ENCODE measurements around the gene CGNL1.

CGNL1 gene

DNA sequence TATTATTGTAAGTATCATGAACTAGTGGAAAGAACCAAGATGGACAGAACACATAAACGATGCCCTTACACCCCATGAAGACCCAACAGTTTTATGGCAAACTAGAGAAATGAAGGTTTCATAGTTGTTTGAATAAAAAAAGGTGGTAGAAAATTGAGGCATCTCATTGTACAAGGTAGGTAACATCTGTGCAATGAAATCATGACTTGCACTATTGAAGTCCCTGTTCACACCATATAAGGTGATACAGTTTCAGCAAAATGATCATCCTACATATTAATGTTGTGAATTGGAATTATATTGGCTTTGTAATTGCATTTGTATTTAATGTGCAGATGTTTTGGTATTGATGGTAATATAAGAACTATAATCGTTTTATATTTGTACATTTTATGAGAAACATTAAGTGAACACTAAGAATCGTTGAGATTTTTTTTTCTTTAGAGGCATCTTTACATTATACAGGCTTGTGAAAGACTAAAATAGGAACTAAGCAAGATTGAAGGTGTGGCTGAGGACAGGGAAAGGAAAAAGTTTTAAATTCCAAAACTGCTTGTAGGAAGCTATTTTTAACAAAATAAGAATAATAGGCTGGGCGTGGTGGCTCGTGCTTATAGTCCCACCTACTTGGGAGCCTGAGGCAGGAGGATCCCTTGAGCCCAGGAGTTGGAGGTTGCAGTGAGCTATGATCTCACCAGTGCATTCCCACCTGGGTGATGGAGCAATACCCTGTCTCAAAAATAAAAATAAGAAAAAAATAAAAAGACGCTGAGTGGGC, 48.5 kb downstream of the CGNL1 start:
- no peak for DNase-seq

DNA sequence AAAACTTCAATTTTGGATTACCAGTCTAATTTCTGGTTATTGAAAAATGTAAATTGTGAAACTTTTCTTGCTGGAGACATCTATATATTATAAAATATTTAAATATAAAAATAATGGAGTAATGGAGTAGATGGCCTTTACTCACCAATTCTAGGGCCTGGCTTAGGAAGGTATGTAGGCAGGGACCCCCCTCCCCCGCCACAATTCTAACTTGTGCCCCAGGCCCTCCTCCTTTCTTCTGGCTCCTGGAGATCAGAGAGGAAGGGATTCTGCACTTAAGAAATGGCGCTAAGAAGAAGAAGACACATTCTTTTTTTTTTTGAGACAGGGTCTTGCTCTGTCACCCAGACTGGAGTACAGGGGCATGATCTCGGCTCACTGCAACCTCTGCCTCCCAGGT, 49.5 kb downstream of the CGNL1 start:
- no peak for DNase-seq

DNA sequence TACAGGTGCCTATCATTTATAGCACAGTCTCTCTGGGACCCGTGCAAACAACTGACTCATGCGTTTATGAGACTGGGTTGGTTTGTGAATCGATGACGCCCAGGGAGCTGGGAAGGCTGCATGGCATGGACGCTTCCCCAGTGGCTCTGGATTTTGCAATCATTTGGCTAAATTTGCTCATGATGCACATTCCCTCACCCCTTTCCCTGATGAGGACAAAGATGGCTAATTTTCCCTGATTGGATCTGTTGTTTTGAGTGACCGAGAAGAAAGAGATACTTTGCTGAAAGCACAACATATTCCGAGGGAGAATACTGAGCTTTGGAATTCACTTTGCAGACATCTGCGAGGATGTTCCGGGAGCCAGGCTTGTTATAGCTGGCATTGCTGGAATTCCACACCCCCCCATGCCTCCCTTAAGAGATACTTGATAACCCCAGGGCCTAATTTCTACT, 51.1 kb downstream of the CGNL1 start:
- no peak for DNase-seq

DNA sequence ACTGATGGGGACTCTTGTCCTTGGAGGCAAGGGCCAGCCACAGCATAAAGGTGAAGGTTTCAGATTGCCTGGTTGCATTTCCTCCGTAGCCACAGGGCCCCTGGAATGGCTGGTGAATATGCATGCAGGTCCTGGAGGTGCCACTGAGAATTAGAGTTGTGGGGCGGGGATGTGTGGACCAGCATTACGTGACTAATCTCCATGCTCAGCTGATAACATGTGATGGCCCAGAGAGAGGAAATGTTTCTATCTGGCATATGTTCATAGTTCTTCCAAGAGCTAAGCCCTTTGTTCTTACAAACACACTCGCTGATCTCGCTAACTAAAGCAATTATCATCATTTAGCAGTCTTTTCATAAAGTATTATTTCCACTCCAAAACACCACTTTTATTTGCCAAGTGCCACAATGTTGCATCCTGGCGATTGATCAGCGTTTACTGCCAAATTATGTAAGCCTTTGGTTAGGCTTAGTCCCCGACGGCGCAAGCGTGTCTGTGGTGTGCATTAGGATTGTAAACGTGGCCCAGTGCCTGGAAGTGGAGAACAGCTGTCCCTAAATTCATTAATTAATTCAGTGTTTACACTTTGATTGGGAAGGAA, 55.9 kb downstream of the CGNL1 start:
- no peak for DNase-seq

DNA sequence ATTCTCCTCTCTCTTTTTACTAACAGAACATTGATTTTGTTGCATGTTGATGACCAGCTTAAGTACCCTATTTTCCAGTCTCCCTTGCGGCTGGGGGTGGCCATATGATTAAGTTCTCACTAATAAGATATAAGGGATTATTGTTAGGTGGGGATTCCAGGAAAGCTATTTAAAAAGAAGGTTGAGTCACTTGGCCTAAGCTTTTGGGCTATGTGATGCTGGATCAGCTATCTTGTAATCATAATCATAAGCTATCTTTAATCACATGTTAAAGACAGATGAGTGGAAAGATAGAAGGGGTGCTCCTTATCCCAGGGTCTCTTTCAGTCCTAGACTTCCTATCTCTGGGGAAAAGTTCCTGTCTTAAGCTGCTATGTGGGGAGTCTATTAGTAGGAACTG, 59.9 kb downstream of the CGNL1 start:
- DNase-seq = no peak

DNA sequence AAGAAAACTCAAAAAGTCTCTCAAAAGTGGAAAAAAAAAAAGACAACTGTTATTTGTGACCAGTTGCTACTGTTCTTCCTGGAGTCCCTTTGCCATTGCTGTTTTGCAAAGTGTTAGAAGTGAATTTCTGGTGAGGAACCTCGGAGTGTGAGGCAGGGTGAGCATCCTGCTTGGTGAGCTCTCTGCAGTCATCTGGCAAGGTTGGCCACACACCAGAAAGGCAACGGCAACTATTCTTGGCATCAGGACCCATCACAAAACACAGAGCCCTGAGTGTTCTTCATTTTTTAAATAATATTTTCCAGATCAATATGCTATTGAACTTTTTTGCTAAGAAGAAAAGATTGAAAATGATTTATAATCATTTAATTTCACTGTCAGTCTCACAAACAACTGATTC, 60.7 kb downstream of the CGNL1 start:
- DNase-seq = no peak

DNA sequence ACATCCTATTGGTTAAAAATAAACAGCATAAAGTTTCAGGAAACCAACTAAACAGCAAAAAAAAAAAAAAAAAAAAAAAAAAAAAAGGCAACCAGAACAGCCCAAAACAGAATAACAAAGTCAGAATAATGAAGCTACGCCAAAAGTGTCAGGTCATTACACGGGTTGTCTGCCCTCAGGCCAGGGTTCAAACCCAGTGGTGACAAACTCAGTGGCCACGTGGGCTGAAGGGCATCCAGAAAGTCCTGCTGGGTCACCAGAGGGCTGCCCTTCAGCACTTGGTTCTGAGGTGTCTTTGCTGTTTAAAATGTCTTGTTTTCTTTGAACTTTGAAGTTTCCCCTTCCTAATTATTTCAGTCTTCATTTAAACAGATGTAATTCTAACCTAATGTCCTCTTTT, 61.3 kb downstream of the CGNL1 start:
- DNase-seq = no peak

DNA sequence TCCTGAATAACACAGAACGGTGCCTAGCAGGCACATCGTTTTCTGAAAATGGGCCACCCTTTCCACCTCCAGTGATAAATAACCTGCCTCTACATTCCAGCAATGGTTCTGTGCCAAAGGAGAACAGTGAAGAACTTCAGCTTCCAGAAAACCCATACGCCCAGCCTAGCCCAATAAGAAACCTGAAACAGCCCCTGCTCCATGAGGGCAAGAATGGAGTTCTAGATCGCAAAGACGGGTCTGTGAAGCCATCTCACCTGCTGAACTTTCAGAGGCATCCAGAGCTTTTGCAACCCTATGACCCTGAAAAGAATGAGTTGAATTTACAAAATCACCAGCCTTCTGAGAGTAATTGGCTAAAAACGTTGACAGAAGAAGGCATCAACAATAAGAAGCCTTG, 61.9 kb downstream of the CGNL1 start:
- DNase-seq = no peak

DNA sequence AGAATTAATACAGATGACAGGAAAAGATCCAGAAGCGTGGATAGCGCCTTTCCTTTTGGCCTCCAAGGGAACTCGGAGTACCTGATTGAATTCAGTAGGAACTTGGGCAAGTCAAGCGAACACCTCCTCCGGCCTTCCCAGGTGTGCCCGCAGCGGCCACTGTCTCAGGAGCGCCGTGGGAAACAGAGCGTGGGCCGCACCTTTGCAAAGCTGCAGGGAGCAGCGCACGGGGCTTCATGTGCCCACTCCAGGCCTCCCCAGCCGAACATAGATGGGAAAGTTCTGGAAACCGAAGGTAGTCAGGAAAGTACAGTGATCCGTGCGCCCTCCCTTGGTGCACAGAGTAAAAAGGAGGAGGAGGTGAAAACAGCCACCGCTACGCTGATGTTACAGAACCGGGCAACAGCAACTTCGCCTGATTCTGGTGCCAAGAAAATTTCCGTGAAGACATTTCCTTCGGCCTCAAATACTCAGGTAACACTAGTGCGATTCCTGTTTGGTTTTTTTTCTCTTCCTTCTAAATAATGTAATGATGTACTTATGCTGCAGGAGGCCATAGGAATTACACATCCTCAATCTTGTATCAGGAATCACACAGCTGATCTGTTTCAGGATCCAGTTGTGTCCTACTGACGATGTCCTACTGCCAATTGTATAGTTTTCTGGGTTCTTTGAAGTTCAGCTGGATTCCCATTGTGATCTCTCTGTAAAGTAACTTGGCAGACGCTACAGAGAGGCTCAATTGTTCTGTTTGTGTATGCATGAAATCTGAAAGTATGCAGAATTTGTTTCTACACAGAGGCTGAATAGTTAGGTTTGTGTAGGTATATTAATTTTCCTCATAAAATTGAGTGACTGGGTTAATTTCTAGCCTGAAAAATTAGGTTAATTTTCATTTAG, 63.1 kb downstream of the CGNL1 start:
- DNase-seq = no peak

DNA sequence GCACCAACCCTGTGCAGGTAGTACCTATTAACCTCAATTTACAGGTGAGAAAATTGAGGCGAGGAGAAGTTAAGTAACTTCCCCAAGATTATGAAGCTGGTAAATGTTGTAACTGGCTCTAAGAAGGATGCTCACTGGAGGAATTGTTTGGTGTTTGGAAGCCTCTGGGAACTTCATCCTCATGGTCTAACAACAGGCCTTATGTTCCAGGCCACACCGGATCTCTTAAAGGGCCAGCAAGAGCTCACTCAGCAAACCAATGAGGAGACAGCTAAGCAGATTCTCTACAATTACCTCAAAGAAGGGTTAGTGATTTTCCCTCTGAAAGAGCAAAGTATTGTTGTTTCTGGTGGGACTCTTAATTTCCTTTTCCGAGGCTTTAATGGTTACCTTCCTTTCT, 63.9 kb downstream of the CGNL1 start:
- no peak for DNase-seq

DNA sequence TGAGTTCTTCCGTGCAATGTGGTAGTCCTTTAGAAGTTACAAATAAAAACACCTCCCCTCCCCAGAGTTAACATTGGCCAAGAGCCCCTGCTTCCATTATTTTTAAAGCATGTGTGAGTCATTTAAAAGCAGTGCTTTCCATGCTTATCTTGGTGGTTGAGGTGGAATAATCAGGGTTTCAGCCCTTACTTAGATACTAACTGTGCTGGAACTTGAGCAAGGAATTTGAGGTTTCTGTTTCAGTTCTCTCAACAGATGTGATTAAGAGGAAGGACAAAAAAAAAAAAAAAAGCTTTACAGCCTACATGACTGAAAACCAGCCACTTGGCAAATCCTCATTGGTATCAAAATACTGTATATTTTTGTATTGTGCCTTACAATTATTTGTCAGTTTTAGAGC, 64.5 kb downstream of the CGNL1 start:
- no peak for DNase-seq

DNA sequence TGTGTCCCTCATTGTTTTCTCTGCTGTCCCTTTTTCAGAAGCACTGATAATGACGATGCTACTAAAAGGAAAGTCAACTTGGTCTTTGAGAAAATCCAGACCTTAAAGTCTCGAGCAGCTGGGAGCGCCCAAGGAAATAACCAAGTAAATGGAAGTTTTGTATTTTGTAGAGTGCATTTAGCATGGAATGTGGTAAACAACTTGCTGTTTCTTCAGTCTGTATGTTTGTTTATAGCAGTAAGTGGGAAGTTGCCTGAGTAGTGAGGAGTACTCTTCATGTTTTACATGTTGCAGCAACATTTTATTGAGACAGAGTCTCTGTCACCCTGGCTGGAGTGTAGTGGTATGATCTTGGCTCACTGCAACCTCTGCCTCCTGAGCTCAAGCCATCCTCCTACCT, 66.0 kb downstream of the CGNL1 start:
- DNase-seq = no peak

DNA sequence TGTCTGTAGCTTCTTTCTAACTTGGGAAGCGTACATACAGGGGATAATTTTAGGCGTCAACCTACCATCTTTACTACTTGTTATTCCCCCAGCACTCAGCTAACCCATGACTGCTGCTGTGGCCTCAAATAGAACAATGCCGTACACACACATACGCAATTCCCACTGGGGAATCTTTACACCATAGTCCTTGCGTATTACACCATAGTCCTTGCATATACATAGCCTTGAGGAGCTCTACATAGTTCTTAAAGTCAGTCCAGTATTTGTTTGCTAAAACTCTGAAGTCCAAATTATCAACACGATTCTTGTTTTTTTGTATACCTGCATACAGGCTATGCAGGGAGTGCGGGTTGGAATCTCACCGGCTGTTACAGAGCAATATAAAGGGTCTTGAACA, 67.2 kb downstream of the CGNL1 start:
- no peak for DNase-seq

DNA sequence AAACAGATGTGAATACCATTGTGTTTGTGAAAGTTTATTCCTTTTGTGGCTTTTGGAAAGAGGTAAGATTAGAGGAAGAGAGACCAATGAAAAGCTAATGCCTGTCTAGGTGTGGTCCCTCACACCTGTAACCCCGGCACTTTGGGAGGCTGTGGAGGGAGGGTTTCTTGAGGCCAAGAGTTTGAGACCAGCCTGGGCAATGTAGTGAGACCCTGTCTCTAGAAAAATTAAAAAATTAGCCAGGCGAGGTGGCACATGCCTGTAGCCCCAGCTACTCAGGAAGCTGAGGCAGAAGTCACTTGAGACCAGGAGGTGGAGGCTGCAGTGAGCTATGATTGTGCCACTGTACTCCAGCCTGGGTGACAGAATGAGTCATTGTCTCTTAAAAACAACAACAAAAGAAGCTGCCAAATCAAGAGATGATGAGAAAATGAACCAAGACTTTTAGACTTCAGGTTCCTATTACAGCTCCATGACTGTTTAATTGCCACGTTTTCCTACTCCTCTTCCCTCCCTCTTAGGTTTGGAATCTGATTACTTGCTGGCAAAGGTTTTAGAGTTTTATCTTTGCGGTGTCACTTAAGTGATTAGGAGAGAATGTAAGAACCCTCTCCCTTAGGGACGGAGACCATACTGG, 68.7 kb downstream of the CGNL1 start:
- no peak for DNase-seq

DNA sequence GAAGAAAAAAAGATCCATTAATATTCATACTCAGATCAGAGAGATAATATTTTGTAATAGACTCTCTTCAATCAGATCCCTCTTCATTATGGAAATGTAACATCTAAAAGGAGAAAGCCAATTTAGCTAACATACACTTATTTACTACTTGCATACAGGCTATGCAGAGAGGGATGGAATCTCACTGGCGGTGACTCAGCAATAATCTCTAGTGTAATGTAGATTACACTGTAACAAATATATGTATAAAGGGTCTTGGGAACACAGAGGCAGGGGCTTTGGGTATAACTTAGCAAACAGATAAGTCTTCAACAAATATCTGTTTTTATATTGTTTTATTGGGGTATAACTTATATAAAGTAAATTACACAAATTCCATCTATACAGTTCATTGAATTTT, 69.6 kb downstream of the CGNL1 start:
- DNase-seq = no peak

DNA sequence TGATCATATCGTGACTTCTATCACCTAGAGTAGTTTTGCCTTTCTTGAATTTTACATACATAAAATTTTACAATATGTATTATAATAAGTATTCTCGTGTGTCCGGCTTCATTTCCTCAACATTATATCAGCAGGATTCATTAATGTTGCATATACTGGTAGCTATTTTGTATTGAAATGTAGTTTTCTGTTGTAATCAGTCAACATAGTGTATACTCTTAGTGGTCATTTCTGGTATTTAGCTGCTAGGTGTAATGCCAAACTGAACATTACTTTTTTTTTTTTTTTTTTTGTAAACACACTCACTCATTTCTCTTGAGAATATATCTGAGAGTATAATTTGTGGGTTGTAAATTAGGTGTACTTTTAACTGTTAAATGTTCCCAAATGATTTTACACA, 70.1 kb downstream of the CGNL1 start:
- DNase-seq = no peak

DNA sequence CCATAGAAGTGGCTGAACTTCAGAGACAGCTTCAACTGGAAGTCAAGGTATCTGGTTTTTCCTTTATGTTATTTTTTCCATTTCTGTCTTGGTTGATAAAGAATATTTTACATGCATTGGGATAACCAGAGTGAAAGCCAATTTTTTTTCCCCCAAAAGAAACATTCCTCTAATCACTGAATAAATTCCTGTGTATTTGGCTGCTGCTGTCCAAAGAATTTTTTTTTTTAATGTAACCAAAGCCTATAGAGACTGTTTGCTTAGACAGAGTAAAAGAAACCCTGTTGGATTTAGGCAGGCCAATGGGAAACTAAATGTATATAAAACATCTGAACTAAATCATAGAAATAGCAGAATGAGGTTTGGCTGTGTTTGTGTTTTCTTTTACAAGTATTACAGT, 75.2 kb downstream of the CGNL1 start:
- DNase-seq = no peak

DNA sequence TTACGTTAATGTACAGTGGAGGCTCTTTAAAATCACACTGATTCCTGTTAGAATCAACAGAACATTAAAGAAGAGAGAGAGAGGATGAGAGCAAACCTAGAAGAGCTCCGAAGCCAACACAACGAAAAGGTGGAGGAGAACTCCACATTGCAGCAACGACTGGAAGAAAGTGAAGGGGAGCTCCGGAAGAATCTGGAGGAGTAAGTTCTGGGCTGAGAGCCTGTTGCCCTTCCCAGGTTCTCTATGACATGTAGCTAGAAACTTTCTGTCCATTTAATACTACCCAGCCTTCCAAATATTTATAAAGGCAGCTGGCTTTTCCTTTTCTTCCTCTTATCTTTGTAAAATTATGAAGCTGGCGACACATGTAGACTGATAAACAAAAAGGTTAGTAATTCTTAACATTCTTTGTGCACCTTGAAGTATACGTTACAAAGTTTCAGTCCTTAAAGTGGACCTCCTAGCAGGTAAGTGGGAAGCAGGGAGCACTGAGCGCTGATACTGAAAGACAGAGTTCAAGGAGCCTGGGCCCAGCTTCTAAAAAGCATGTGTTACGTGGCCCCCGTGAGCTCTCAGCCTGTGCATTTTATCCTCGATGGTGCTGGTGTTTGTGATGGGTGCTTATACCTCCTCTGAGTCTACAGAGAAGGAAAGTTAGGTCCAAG, 75.9 kb downstream of the CGNL1 start:
- no peak for DNase-seq

DNA sequence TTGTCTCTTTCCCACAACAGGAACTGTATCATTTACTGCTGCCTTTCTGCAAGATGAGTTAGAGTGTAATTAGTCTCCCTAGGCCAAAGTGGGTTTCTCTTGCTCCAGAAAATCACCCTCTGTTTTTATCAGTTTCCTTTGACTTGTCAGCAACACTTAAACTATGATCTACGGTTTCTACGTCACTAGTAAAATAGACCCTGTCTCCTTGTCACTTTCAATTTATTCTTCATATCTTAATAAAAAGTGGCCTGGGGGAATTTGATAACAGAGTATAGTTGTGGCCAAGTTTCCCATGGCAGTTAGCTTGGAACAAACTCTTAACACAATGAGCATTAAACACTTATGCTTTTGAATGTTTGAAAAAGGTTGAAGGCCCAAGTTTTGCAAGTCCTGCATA, 79.6 kb downstream of the CGNL1 start:
- no peak for DNase-seq

DNA sequence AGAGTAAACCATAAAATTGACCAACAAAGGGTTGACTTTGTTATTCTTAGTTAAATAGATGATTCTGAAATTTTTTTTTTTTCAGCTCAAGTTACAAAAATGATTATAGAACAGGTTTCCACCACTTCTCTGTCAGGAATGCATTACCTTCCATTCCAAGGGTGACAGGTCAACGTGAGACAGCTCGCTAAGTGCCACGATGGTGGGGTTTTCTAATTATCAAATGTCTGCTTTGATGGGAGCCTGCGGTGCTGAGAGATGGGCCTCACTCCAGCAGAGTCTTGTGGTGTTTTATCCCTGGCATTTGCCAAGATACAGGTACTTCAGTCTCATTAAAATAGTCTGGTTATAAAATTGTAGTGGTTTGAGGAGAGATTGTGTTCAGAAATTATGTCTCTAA, 80.3 kb downstream of the CGNL1 start:
- no peak for DNase-seq

DNA sequence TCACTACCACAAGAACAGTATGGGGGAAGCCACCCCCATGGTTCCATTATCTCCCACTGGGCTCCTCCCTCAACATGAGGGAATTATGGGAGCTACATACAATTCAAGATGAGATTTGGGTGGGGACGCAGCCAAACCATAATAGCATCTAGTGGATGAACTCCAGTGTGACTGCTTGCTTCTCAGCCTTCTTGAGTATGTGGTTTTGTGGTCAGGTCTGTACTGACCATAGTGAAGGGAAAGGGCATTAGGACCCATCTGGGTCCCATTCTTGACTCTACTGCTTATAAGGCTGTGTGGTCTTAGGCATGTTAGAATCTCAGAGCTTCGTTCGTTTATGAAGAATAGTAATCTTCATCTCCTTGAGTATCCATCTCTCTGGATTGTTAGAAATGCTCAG, 81.4 kb downstream of the CGNL1 start:
- DNase-seq = no peak

DNA sequence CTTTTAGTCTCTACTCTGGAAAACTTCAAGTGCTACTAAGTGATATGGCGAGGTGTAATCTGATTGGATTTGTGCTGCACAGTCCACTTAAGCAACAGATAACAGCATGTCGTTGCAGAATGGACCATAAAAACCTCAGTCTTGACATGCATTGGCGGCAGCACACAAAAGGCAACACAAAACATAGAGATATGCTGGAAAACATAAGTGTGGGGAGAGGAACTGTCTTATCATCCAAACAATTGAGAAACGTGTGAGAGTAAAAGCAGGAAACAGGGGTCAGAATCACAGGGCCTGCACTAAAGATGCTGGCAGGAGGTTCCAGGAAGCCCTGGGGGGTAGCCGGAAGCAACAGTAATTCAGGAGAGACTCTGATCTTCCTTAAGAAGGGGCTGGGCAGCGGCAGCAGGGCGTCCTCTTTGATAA, 82.1 kb downstream of the CGNL1 start:
- DNase-seq = no peak

All from activated naive CD4-positive, alpha-beta T cell treated with anti-CD3 and anti-CD28 coated beads, Interleukin-2, amount 50 U/mL, for 16 hours (primary cell).